HK-2 (cell line): ENCODE results near the gene WDR35.
A peak's percentile ranks its signal among the peaks of the same experiment; 100 is the strongest.

Experiments
- DNase-seq: peaks from one replicate; pipeline ENCODE4 v3.0.0-alpha.2; 2018; ENCODE audit not compliant: unreplicated experiment

Gene WDR35

DNA sequence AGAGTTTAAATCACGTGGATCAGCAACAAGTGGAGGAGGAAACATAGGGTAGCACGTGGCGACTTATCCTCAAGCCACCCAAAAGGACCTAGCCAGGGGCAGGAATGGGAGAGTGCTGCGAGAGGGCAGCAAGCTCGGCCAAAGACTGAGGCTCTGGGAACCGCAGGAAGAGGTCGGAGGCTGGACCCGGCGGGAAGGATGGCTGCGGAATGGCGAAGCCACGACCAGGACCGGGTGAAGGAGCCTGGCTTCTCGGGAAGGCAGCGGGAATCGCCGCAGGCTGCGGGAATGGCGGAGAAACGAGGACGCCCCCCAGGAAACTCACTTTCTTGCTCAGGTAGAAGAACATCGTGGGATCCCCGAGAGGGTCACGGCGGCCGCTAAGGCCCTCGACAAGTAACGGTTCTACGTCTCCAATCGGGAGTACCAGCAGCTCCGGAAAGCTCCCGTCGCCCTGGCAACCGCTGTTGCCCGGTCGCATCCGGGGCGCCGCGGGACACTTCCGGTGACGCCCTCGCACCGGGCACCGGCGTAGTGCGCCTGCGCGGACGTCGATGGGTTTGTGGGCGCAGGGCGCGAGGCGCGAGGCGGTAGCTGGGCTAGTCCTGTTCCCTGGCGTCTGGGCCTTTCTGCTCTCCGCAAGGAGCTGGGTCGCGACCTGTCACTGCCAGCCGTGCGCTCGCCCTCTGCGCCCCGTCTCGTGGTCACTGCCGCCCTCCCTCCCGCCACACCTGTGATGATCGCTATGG, at the start of gene WDR35:
WDR35 (minus strand) TSS at position 439 of the 749 bp plus-strand sequence; CDS start at position 349, 90 bp downstream.
- peak; percentile 94 for DNase-seq

DNA sequence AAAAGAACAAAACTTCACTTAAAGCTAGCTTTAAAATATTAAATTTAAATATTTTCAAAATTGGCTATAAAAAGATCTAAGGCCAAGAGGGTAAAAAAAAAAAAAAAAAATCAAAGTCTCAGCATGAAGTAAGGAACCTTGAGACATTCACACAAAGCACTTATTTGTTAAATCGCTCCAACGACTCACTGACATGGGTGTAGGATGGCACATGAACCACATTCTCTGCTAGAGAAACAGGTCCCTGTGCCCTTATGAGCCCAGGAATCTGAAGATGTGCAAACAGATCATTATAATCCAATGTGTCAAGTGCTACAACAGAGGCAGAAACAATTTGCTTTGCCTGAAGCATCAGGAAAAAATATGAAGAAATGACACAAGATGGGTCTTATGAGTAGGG, 47.8 kb upstream of the WDR35 start:
- no peak for DNase-seq

DNA sequence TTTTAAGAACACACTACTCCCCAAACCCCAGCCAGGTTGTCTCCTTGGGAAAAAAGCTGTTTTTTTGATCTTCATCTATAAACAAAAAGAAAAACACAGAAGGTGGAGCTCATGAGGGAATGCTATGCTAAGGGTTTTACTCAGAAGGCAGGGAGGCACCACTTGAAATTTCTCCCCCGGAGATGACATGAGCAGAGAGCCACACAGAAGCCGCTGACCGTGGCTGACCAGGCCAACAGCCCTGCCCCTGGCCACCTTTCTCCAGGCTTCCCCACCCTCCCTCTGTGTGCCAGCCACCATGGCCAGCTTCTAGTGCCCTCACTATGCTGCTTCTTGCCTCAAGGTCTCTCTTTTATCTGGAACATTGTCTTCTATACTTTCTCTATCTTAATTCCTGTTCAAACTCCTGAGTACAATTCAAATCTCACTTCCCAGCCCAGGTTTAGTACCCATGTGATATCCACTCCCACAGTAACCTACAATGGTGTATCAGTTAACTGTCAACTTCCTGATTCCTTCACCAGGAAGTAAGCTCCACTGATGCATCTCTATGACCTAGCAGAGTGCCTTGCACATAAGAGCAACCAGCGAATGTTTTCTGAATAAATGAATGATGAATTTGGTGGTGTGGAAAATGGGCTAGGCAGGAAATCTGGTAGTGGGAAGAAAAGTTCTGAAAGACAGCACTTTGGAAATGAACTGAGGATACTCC, 46.2 kb upstream of the WDR35 start:
- peak; percentile 16 for DNase-seq

DNA sequence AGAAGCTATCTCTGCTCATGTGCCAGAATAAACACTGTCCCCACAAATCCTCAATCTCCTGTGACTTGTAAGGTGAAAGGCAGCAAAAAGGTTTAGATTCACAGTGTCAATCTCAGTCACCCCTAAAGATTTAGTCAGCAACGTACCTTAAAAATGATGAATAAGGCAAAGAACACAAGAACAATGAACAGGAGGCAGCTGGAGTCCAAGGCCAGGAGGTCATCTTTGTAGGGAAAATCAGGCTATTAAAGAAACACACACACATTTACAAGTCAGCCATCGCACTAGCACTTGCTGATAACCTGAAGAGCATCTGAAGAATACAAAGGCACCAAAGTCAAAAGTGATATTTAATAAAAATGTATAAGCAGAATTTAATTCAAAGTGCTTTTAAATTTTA, 44.9 kb upstream of the WDR35 start:
- DNase-seq, result no peak

GRCh38 chr2:20034218-20034617, 44.3 kb upstream of the WDR35 start:
- no peak for DNase-seq

GRCh38 chr2:20033322-20033721, 43.4 kb upstream of the WDR35 start:
- DNase-seq, result no peak

- no peak for DNase-seq
Measured at GRCh38 chr2:20030224-20030623, 40.3 kb upstream of the WDR35 start.

DNA sequence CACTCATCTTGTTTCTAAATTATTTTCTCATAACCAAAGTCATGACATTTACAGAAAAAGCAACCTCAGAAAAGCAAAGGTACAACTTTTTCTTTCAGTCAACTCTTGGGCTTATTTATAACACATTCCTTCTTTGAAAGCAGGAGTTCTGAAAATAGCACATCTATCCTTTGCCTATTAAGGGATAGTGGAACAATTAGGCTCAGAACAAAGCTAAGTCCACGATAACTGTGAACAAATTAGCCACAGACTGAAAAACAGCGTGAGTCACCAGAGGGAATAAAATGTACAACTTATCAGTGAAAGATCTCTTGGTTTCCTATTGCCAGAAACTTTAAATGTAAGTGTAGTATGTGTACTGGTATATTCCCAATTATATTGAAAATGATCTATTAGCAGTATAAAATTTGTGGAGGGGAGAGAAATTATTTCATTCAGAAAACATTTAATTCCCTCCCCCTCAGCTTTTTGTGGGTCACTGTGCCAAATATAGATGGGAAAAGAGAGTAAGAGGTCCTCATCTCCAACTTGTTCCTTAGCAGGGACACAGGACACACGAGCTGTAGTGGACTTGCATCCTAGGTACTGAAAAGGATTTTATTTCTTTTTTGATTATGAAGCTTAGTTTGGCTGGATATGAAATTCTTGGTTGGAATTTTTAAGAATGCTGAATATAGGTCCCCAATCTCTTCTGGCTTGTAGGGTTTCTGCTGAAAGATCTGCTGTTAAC, 38.0 kb upstream of the WDR35 start:
- DNase-seq, result no peak

DNA sequence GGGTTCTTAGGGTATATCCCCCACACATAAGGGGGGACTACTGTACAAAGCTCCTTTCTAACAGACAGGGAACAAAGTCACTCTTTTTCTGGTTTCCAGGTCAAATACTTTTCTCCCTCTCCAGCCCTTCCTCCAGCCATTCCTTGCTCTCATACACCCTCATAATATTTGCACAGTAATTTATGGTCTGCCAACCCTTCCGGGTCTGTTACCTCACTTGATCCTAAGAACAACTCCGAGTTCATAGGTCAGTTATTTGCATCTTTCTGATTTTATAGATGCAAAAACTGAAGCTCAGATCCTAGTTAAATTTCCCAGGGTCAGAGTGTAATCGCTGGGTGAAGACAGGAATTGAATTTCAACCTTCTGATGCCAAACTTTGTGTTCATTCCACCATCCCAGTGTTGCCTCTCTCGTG, 37.4 kb upstream of the WDR35 start:
- no peak for DNase-seq

GRCh38 chr2:20025065-20025786, 35.3 kb upstream of the WDR35 start:
- DNase-seq, result no peak

- no peak for DNase-seq
Measured at GRCh38 chr2:20023688-20024087, 33.8 kb upstream of the WDR35 start.

DNA sequence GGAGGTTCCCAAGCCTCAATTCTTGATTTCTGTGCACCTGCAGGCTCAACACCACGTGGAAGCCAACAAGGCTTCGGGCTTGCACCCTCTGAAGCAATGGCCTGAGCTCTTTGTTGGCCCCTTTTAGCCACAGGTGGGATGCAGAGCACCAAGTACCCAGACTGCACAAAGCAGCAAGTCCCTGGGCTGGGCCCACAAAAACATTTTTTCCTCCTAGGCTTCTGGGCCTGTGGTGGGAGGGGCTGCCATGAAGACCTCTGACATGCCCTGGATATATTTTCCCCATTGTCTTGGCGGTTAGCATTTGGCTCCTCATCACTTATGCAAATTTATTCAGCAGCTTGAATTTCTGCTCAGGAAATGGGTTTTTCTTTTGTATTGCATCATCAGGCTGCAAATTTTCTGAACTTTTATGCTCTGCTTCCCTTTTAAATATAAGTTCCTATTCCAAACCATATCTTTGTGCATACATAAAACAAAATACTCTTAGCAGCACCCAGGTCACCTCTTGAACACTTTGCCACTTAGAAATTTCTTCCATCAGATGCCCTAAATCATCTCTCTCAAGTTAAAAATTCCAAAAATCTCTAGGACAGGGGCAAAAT, 31.6 kb upstream of the WDR35 start:
- no peak for DNase-seq

GRCh38 chr2:20019747-20020146, 29.8 kb upstream of the WDR35 start:
- no peak for DNase-seq

- no peak for DNase-seq
Measured at GRCh38 chr2:20018601-20019152, 28.8 kb upstream of the WDR35 start.

DNA sequence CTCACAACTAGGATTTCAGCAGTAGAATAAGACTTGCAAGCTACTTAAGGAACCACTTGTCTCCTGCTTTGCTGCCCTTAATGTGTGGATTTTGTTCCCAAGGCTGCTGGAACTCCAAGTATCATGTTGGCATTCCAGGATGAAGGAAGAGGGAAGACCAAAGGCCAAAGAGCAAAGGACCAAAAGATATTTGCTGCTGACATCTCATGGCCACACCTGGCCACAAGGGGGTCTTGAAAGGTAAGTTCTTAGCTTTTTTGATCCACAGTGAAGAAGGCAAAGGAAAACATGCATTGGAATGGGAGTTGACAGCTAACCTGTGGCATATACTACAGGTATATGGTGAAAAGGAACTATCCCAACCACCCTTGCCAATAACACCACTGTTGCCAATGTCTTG, 26.4 kb upstream of the WDR35 start:
- DNase-seq, result no peak

DNA sequence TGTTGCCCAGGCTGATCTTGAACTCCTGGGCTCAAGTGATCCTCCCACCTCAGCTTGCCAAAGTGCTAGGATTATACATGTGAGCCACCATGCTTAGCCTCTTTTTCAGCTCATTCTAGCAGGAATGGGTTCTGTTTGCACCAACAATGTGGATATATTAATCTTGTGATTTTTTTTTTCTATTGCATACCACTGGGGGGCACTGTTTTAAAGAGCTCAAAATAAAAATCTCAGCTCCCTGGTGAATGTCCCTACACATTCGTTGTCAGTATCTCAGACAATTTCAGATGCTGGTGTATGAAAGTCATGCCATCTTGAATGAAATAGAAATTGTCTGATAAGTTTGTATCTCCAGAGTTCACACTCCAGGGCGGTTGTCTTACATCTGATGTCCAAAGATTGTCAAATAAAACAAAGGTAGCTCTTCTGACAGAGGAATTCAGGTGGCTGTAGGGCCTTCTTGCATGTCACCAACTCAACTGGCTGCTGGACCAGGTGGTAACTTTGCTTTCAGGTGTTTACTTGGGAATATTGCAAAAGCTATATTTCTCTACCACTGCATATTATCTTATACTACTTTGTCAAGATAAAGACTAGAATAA, 25.7 kb upstream of the WDR35 start:
- DNase-seq, result no peak

- DNase-seq, result no peak
Measured at GRCh38 chr2:20013126-20013849, 23.4 kb upstream of the WDR35 start.

DNA sequence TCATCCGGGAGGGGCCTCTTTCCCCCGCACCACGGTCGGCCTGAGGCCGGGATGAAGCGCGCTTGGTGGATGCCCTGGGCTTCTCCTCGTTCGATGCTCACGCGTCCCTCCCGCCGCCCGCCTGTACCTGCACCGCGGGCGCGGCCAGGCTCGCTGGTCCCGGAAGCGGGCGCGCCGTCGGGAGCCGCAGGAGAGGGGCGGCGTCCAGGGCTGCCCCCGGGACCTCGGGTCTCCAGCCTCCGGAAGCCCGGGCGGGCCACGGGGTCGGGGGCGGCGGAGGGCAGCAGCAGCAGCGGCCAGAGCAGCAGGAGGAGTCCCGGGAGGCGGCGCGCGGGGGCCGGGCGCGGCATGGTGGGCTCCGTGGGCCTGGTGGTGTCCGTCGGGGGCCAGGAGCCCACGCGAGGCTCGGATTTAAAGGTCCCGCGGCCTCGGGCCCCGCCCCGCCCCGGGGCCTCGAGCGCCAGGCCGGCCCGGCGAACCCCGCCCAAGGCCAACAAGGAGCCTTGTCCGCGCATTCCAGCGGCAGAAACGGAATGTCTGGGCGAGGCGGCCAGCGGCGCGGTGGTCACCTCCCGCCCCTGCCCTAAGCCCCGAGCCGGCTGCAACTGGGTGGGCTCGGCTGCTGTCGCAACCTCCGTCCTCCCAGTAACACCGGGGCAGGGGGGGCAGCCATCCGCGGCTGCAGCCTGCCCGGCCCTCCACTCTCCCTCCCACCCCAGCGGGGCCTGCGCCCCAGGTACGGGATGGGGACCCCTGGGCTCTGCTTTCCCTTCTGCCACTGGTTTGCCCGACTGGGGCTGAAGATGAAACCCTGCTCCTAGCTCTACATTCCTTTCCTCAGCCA, 22.6 kb upstream of the WDR35 start, which contains the start of gene MATN3:
MATN3 (minus strand) TSS at position 387 of the 844 bp plus-strand sequence; CDS start at position 350, 37 bp downstream.
- DNase-seq, result peak; percentile 51

GRCh38 chr2:20012032-20012281, 22.1 kb upstream of the WDR35 start:
- no peak for DNase-seq
